Lower lobe of right lung (tissue), 2 donors: ENCODE results near the gene LHB. TPM values are rescaled to one million over a fixed set of nuclear protein-coding genes. Genes with fewer than 3 reads are reported as not detected.

Experiments used
- ATAC-seq, 2 donors: fragments of 200-7000 bp; cut with Tn5 transposase; one replicate each; pipeline ENCODE4 v1.9.1; 2020 to 2022; ENCODE audit warnings: mild to moderate bottlenecking in 2 of 2, moderate library complexity in 2 of 2
- DNase-seq: peaks from one replicate; pipeline ENCODE4 v3.0.0-alpha.2; 2020
- H3K27ac ChIP-seq: fragments of 200-600 bp; one replicate; pipeline ENCODE4 v1.8.0; 2022
- H3K27me3 ChIP-seq: fragments of 200-600 bp; one replicate; pipeline ENCODE4 v1.8.0; 2022; ENCODE audit warnings: low read depth
- H3K36me3 ChIP-seq: fragments of 200-600 bp; one replicate; pipeline ENCODE4 v1.8.0; 2022; ENCODE audit warnings: mild to moderate bottlenecking
- H3K4me1 ChIP-seq: fragments of 200-600 bp; one replicate; pipeline ENCODE4 v1.8.0; 2022
- H3K4me3 ChIP-seq: fragments of 200-600 bp; one replicate; pipeline ENCODE4 v1.8.0; 2022; ENCODE audit warnings: mild to moderate bottlenecking
- H3K9me3 ChIP-seq: fragments of 200-600 bp; one replicate; pipeline ENCODE4 v1.8.0; 2022
- CTCF ChIP-seq: fragments of 200-600 bp; IDR thresholded peaks from one replicate; pipeline ENCODE4 v1.8.0; 2022; ENCODE audit warnings: antibody characterized with exemption, mild to moderate bottlenecking
- intact Hi-C: fragments of 100-400 bp; cut with DNase I; formaldehyde crosslinking; loops from one replicate; pipeline ENCODE4 v1.11.0; 2022
- total RNA-seq: library from RNA; stranded (reverse); fragmentation: NEBNext Ultra II Directional; extraction: Animal tissue kit (Norgen Biotek cat#: 25700); gene quantifications from one replicate; pipeline ENCODE4 v1.2.1, GENCODE V29; 2021
- donor health status: DM: no; HTN: yes; CAD: no; lungs with severe emphysema.

LHB gene
- total RNA-seq, 1 donor from 2014 or later = not detected

- Histone ChIP-seq H3K4me3 (no peak overlapping the region), H3K27ac (no peak overlapping the region), H3K4me1 (peaks cover 19% of the 10 kb centered on the region), H3K36me3 (peaks cover 63% of the 10 kb centered on the region), H3K9me3 (no peaks in the 10 kb centered on the region), H3K27me3 (no peaks in the 10 kb centered on the region)
- no peak for TF ChIP-seq CTCF
- DNase-seq (no peak), ATAC-seq (no peak)
- intact Hi-C loops = no loop called here
These were observed 28.6 kb downstream of the LHB start for GRCh38 chr19:48988286-48988685.

- H3K4me1 ChIP-seq = peaks cover 17% of the 10 kb centered on the region
- peaks cover 73% of the 10 kb centered on the region for H3K36me3 ChIP-seq
- no peak for TF ChIP-seq CTCF
- no peaks in the 10 kb centered on the region for H3K27me3 ChIP-seq
- H3K9me3 ChIP-seq = no peaks in the 10 kb centered on the region
- H3K27ac ChIP-seq = no peak overlapping the region
- ATAC-seq = no peak
- no peak for DNase-seq
- intact Hi-C loops = no loop called here
- no peak overlapping the region for H3K4me3 ChIP-seq
These were observed 29.6 kb downstream of the LHB start for GRCh38 chr19:48987323-48987722.

- peaks cover 6% of the 10 kb centered on the region for H3K4me1 ChIP-seq
- no peak for DNase-seq
- intact Hi-C loops = no loop called here
- TF ChIP-seq CTCF = no peak
- H3K9me3 ChIP-seq = no peaks in the 10 kb centered on the region
- no peak overlapping the region for H3K27ac ChIP-seq
- no peaks in the 10 kb centered on the region for H3K27me3 ChIP-seq
- H3K36me3 ChIP-seq = peaks cover 84% of the 10 kb centered on the region
- H3K4me3 ChIP-seq = no peak overlapping the region
- ATAC-seq = no peak
These were observed 30.7 kb downstream of the LHB start for GRCh38 chr19:48986211-48986610.

GRCh38 chr19:48985711-48986110 lies 31.2 kb downstream of the LHB start:
- no peak for ATAC-seq
- DNase-seq = no peak
- no peak for TF ChIP-seq CTCF
- no peak overlapping the region for H3K4me3 ChIP-seq
- H3K36me3 ChIP-seq = peaks cover 87% of the 10 kb centered on the region
- intact Hi-C loops = no loop called here
- H3K27ac ChIP-seq = no peak overlapping the region
- no peaks in the 10 kb centered on the region for H3K27me3 ChIP-seq
- peaks cover under 1% of the 10 kb centered on the region for H3K4me1 ChIP-seq
- no peaks in the 10 kb centered on the region for H3K9me3 ChIP-seq

GRCh38 chr19:48982280-48982679 lies 34.6 kb downstream of the LHB start:
- no peaks in the 10 kb centered on the region for H3K9me3 ChIP-seq
- intact Hi-C loops = no loop called here
- no peak overlapping the region for H3K4me3 ChIP-seq
- H3K27me3 ChIP-seq = no peaks in the 10 kb centered on the region
- ATAC-seq (no peak), DNase-seq (no peak)
- TF ChIP-seq CTCF = no peak
- H3K4me1 ChIP-seq = peaks cover 6% of the 10 kb centered on the region
- H3K27ac ChIP-seq = no peak overlapping the region
- H3K36me3 ChIP-seq = peaks cover 80% of the 10 kb centered on the region

DNA sequence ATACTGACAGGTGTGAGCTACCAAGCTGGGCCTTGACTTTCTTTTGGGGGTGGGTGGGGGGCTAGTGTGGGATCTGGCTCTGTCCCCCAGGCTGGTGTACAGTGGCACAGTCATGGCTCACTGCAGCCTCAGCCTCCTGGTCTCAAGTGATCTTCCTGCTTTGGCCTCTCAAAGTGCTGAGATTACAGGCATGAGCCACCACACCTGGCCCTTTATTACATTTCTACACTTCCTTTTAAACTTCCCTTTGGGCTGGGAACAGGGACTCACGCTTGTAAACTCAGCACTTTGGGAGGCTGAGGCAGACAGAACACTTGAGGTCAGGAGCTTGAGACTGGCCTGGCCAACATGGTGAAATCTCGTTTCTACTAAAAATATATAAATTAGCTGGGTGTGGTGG lies 39.8 kb downstream of the LHB start:
- TF ChIP-seq CTCF = no peak
- intact Hi-C loops = no loop called here
- peaks cover 6% of the 10 kb centered on the region for H3K4me1 ChIP-seq
- H3K27me3 ChIP-seq = no peaks in the 10 kb centered on the region
- no peaks in the 10 kb centered on the region for H3K9me3 ChIP-seq
- no peak overlapping the region for H3K4me3 ChIP-seq
- no peak overlapping the region for H3K27ac ChIP-seq
- ATAC-seq (no peak), DNase-seq (no peak)
- peaks cover 63% of the 10 kb centered on the region for H3K36me3 ChIP-seq
